Measurements from ENCODE around the gene UNK.

- TF ChIP-seq CTCF (IDR thresholded peaks at IDR 0.05) (peak; percentile 98), JUN (CRISPR knock-in tag; IDR thresholded peaks at IDR 0.05) (no peak), ZNF121 (CRISPR knock-in tag; IDR thresholded peaks at IDR 0.05) (no peak), USF1 (CRISPR knock-in tag; IDR thresholded peaks at IDR 0.05) (no peak), KAT7 (CRISPR knock-in tag; IDR thresholded peaks at IDR 0.05; ENCODE audit: borderline replicate concordance) (no peak)
These were observed 34.8 kb upstream of the UNK start for GRCh38 chr17:75749545-75750389.

All from WTC11 (cell line).